HEK293 (cell line): ENCODE data around the gene MCTS1.
A peak's percentile ranks its signal among the peaks of the same experiment; 100 is the strongest.

Experiments
- CTCF ChIA-PET: fragments of 350-600 bp; formaldehyde crosslinking; extraction: SDS; loops from one replicate; lab custom pipeline; 2021; ENCODE audit warnings: antibody characterized with exemption; lab: Yijun Ruan, JAX
- POLR2A ChIA-PET: fragments of 300-600 bp; formaldehyde crosslinking; extraction: SDS; loops from one replicate; lab custom pipeline; 2020; ENCODE audit warnings: antibody characterized with exemption, inconsistent platforms; lab: Yijun Ruan, JAX
- H3K27ac ChIP-seq: fragments of 200-500 bp; sonication (Bioruptor generic); 2 replicates; pipeline ENCODE4 v1.5.1; 2014; ENCODE audit warnings: low read depth, low read length, control low read depth, inconsistent platforms; ENCODE audit errors: extremely low read depth
- H3K36me3 ChIP-seq, 2 experiments: fragments of 200-500 bp in 1 of 2; sonication (Bioruptor generic) in 1 of 2; 1 replicate in 1 of 2; 2 replicates in 1 of 2; pipeline ENCODE4 v1.5.1; 2014 to 2017; ENCODE audit warnings: inconsistent platforms in 2 of 2, low read length in 2 of 2; ENCODE audit not compliant: control insufficient read depth in 2 of 2, insufficient read depth in 1 of 2
- H3K4me1 ChIP-seq: fragments of 200-500 bp; sonication (Bioruptor generic); 2 replicates; pipeline ENCODE4 v1.5.1; 2014; ENCODE audit warnings: mild to moderate bottlenecking, low read length, inconsistent platforms; ENCODE audit not compliant: control insufficient read depth, insufficient read depth
- H3K4me3 ChIP-seq: 2 replicates; pipeline ENCODE4 v1.5.1; 2011; ENCODE audit warnings: low read depth, mild to moderate bottlenecking, control low read depth, low read length, moderate library complexity
- H3K9me3 ChIP-seq: fragments of 200-500 bp; sonication (Bioruptor generic); 2 replicates; pipeline ENCODE4 v1.5.1; 2014; ENCODE audit warnings: low read depth, low read length, inconsistent platforms; ENCODE audit not compliant: control insufficient read depth, insufficient read depth
- EGR2 ChIP-seq: fragments of 450-650 bp; formaldehyde crosslinking; IDR thresholded peaks from 2 replicates; pipeline ENCODE4 v1.5.1; 2016; ENCODE audit warnings: low read depth, missing biosample characterization, missing genetic modification characterization
- FEZF1 ChIP-seq: fragments of 450-650 bp; formaldehyde crosslinking; IDR thresholded peaks from 2 replicates; pipeline ENCODE4 v1.5.1; 2016; ENCODE audit warnings: missing biosample characterization, missing genetic modification characterization
- GFI1B ChIP-seq: fragments of 450-650 bp; formaldehyde crosslinking; IDR thresholded peaks from 2 replicates; pipeline ENCODE4 v1.5.1; 2016; ENCODE audit warnings: missing biosample characterization, missing genetic modification characterization
- GLIS2 ChIP-seq: fragments of 450-650 bp; formaldehyde crosslinking; IDR thresholded peaks from 2 replicates; pipeline ENCODE4 v1.5.1; 2016; ENCODE audit warnings: missing biosample characterization, missing genetic modification characterization
- KLF1 ChIP-seq: fragments of 450-650 bp; formaldehyde crosslinking; IDR thresholded peaks from 2 replicates; pipeline ENCODE4 v1.5.1; 2016; ENCODE audit warnings: missing biosample characterization, missing genetic modification characterization
- KLF10 ChIP-seq: fragments of 450-650 bp; IDR thresholded peaks from 2 replicates; pipeline ENCODE4 v1.5.1; 2018; ENCODE audit warnings: missing biosample characterization, mild to moderate bottlenecking, missing genetic modification characterization
- OVOL3 ChIP-seq: fragments of 450-650 bp; formaldehyde crosslinking; IDR thresholded peaks from 2 replicates; pipeline ENCODE4 v1.5.1; 2016; ENCODE audit warnings: missing biosample characterization, missing genetic modification characterization
- PBX3 ChIP-seq: sonication (generic); formaldehyde crosslinking; IDR thresholded peaks from 2 replicates; pipeline ENCODE4 v1.8.1; 2022; ENCODE audit warnings: mild to moderate bottlenecking, moderate library complexity, missing genetic modification reagents
- REPIN1 ChIP-seq: fragments of 450-650 bp; formaldehyde crosslinking; IDR thresholded peaks from 2 replicates; pipeline ENCODE4 v1.5.1; 2017; ENCODE audit warnings: missing biosample characterization, missing genetic modification characterization, low read depth
- SCRT2 ChIP-seq: fragments of 450-650 bp; formaldehyde crosslinking; IDR thresholded peaks from 2 replicates; pipeline ENCODE4 v1.5.1; 2016; ENCODE audit warnings: missing biosample characterization, missing genetic modification characterization
- WT1 ChIP-seq: fragments of 450-650 bp; formaldehyde crosslinking; IDR thresholded peaks from 2 replicates; pipeline ENCODE4 v1.5.1; 2016; ENCODE audit warnings: missing biosample characterization, missing genetic modification characterization
- ZFP3 ChIP-seq: fragments of 450-650 bp; formaldehyde crosslinking; IDR thresholded peaks from 2 replicates; pipeline ENCODE4 v1.5.1; 2016; ENCODE audit warnings: low read depth, missing biosample characterization, missing genetic modification characterization
- ZIC2 ChIP-seq: fragments of 450-650 bp; formaldehyde crosslinking; IDR thresholded peaks from 2 replicates; pipeline ENCODE4 v1.5.1; 2016; ENCODE audit warnings: missing biosample characterization, missing genetic modification characterization
- ZNF10 ChIP-seq: fragments of 450-650 bp; formaldehyde crosslinking; IDR thresholded peaks from 2 replicates; pipeline ENCODE4 v1.5.1; 2017; ENCODE audit warnings: missing biosample characterization, missing genetic modification characterization
- ZNF121 ChIP-seq: fragments of 450-650 bp; formaldehyde crosslinking; IDR thresholded peaks from 2 replicates; pipeline ENCODE4 v1.5.1; 2016; ENCODE audit warnings: missing biosample characterization, missing genetic modification characterization
- ZNF133 ChIP-seq: fragments of 450-650 bp; formaldehyde crosslinking; IDR thresholded peaks from 2 replicates; pipeline ENCODE4 v1.5.1; 2016; ENCODE audit warnings: missing biosample characterization, missing genetic modification characterization
- ZNF140 ChIP-seq: fragments of 450-650 bp; formaldehyde crosslinking; IDR thresholded peaks from 2 replicates; pipeline ENCODE4 v1.5.1; 2016; ENCODE audit warnings: missing biosample characterization, missing genetic modification characterization
- ZNF202 ChIP-seq: fragments of 450-650 bp; formaldehyde crosslinking; IDR thresholded peaks from 2 replicates; pipeline ENCODE4 v1.5.1; 2016; ENCODE audit warnings: missing biosample characterization, missing genetic modification characterization, borderline replicate concordance
- ZNF324 ChIP-seq: fragments of 450-650 bp; formaldehyde crosslinking; IDR thresholded peaks from 2 replicates; pipeline ENCODE4 v1.5.1; 2016; ENCODE audit warnings: missing biosample characterization, missing genetic modification characterization
- ZNF335 ChIP-seq: fragments of 450-650 bp; formaldehyde crosslinking; conservative IDR thresholded peaks from 2 replicates; pipeline ENCODE4 v1.5.1; 2016; ENCODE audit warnings: missing biosample characterization, missing genetic modification characterization
- ZNF341 ChIP-seq: fragments of 450-650 bp; formaldehyde crosslinking; IDR thresholded peaks from 2 replicates; pipeline ENCODE4; 2016; ENCODE audit warnings: low read depth, missing biosample characterization, missing genetic modification characterization
- ZNF416 ChIP-seq: fragments of 450-650 bp; formaldehyde crosslinking; IDR thresholded peaks from 2 replicates; pipeline ENCODE4 v1.5.1; 2016; ENCODE audit warnings: missing biosample characterization, missing genetic modification characterization
- ZNF433 ChIP-seq: fragments of 450-650 bp; formaldehyde crosslinking; IDR thresholded peaks from 2 replicates; pipeline ENCODE4 v1.5.1; 2016; ENCODE audit warnings: missing biosample characterization, missing genetic modification characterization, low read depth
- ZNF623 ChIP-seq: fragments of 450-650 bp; formaldehyde crosslinking; IDR thresholded peaks from 2 replicates; pipeline ENCODE4 v1.5.1; 2016; ENCODE audit warnings: missing biosample characterization, missing genetic modification characterization
- ZNF624 ChIP-seq: fragments of 450-650 bp; formaldehyde crosslinking; IDR thresholded peaks from 2 replicates; pipeline ENCODE4 v1.5.1; 2017; ENCODE audit warnings: missing biosample characterization, missing genetic modification characterization
- ZNF626 ChIP-seq: fragments of 450-650 bp; sonication (Bioruptor Pico); formaldehyde crosslinking; IDR thresholded peaks from 2 replicates; pipeline ENCODE4 v1.5.1; 2018; ENCODE audit warnings: missing biosample characterization, missing genetic modification characterization, inconsistent platforms
- ZNF658 ChIP-seq: fragments of 450-650 bp; formaldehyde crosslinking; IDR thresholded peaks from 2 replicates; pipeline ENCODE4; 2016; ENCODE audit warnings: missing biosample characterization, missing genetic modification characterization
- ZNF701 ChIP-seq: fragments of 450-650 bp; formaldehyde crosslinking; IDR thresholded peaks from 2 replicates; pipeline ENCODE4 v1.5.1; 2016; ENCODE audit warnings: missing biosample characterization, missing genetic modification characterization
- ZNF768 ChIP-seq: fragments of 450-650 bp; formaldehyde crosslinking; IDR thresholded peaks from 2 replicates; pipeline ENCODE4 v1.5.1; 2018; ENCODE audit warnings: missing biosample characterization, mild to moderate bottlenecking, missing genetic modification characterization
- ZSCAN4 ChIP-seq: fragments of 450-650 bp; formaldehyde crosslinking; IDR thresholded peaks from 2 replicates; pipeline ENCODE4 v1.5.1; 2017; ENCODE audit warnings: missing biosample characterization, missing genetic modification characterization
- TF ChIP-seq, protein P1 (sequence below): fragments of 450-650 bp; formaldehyde crosslinking; IDR thresholded peaks from 2 replicates; pipeline ENCODE4 v1.5.1; 2016; ENCODE audit warnings: missing biosample characterization, missing genetic modification characterization
- TF ChIP-seq, protein P2 (sequence below): fragments of 450-650 bp; formaldehyde crosslinking; IDR thresholded peaks from 2 replicates; pipeline ENCODE4; 2016; ENCODE audit warnings: missing biosample characterization, missing genetic modification characterization

MCTS1 gene

GRCh38 chrX:120560405-120560841 lies 43.5 kb upstream of the MCTS1 start:
- Histone ChIP-seq H3K4me3 (peak overlapping the region; percentile 71), H3K27ac (peak overlapping the region; percentile 97), H3K36me3 (peaks cover 4 to 21% of the 10 kb centered on the region in 2 experiments; a peak in 2 of 3 replicates), H3K9me3 (no peaks in the 10 kb centered on the region), H3K4me1 (no peaks in the 10 kb centered on the region)
- ChIA-PET POLR2A (interaction anchor here (0.9 to 2.5 kb wide), 7 partner anchors 8 to 248 kb away, joined by 4 to 37 read pairs (median 8); partner anchors contain the start of genes C1GALT1C1 and MCTS1), CTCF (interaction anchor here (1.1 to 1.2 kb wide), 2 partner anchors 16 to 26 kb away, joined by 3 to 4 read pairs; no protein-coding TSS in a partner anchor)
- TF ChIP-seq ZNF433 (tag by site-specific recombination) (no peak), FEZF1 (0 out of 2 replicates have a peak, but pooled peaks have one; percentile 10), KLF1 (tag by site-specific recombination) (no peak), ZNF626 (tag by site-specific recombination) (no peak), ZNF768 (tag by site-specific recombination) (no peak), ZNF202 (tag by site-specific recombination) (no peak), ZNF701 (tag by site-specific recombination) (peak; percentile 64; the same call in 1 of the 2 replicates), ZNF121 (tag by site-specific recombination) (no peak), ZNF416 (tag by site-specific recombination) (no peak), ZNF624 (tag by site-specific recombination) (no peak), ZNF10 (tag by site-specific recombination) (peak; percentile 86), ZFP3 (tag by site-specific recombination) (no peak), ZNF140 (tag by site-specific recombination) (no peak), OVOL3 (tag by site-specific recombination) (no peak), ZNF324 (tag by site-specific recombination) (no peak), GFI1B (tag by site-specific recombination) (no peak), ZIC2 (tag by site-specific recombination) (no peak), REPIN1 (no peak), EGR2 (tag by site-specific recombination) (peak; percentile 46), PBX3 (CRISPR knock-in tag) (no peak), SCRT2 (tag by site-specific recombination) (peak; percentile 89), ZNF623 (tag by site-specific recombination) (no peak), WT1 (tag by site-specific recombination) (0 out of 2 replicates have a peak, but pooled peaks have one; percentile 7), ZNF341 (no peak), ZSCAN4 (tag by site-specific recombination) (no peak), ZNF658 (tag by site-specific recombination) (no peak), KLF10 (no peak), ZNF133 (tag by site-specific recombination) (no peak), GLIS2 (tag by site-specific recombination) (no peak), ZNF335 (tag by site-specific recombination) (peak; percentile 64)
- TF ChIP-seq, protein P1, sequence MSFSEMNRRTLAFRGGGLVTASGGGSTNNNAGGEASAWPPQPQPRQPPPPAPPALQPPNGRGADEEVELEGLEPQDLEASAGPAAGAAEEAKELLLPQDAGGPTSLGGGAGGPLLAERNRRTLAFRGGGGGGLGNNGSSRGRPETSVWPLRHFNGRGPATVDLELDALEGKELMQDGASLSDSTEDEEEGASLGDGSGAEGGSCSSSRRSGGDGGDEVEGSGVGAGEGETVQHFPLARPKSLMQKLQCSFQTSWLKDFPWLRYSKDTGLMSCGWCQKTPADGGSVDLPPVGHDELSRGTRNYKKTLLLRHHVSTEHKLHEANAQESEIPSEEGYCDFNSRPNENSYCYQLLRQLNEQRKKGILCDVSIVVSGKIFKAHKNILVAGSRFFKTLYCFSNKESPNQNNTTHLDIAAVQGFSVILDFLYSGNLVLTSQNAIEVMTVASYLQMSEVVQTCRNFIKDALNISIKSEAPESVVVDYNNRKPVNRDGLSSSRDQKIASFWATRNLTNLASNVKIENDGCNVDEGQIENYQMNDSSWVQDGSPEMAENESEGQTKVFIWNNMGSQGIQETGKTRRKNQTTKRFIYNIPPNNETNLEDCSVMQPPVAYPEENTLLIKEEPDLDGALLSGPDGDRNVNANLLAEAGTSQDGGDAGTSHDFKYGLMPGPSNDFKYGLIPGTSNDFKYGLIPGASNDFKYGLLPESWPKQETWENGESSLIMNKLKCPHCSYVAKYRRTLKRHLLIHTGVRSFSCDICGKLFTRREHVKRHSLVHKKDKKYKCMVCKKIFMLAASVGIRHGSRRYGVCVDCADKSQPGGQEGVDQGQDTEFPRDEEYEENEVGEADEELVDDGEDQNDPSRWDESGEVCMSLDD, result no peak
- TF ChIP-seq, protein P2, sequence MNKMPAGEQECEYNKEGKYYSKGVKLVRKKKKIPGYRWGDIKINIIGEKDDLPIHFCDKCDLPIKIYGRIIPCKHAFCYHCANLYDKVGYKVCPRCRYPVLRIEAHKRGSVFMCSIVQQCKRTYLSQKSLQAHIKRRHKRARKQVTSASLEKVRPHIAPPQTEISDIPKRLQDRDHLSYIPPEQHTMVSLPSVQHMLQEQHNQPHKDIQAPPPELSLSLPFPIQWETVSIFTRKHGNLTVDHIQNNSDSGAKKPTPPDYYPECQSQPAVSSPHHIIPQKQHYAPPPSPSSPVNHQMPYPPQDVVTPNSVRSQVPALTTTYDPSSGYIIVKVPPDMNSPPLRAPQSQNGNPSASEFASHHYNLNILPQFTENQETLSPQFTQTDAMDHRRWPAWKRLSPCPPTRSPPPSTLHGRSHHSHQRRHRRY (tag by site-specific recombination), result no peak
